Heart left ventricle (tissue), 16 donors: ENCODE measurements around the gene FNDC3B. TPM values are rescaled to one million over a fixed set of nuclear protein-coding genes. Genes with fewer than 3 reads are reported as not detected.
A peak's percentile ranks its signal among the peaks of the same experiment; 100 is the strongest.

Source experiments
- ATAC-seq, 4 donors: fragments of 200-7000 bp; cut with Tn5 transposase; one replicate each; pipeline ENCODE4 v1.9.1; 2020 to 2022; ENCODE audit warnings: moderate library complexity in 4 of 4, mild to moderate bottlenecking in 3 of 4, moderate number of reproducible peaks in 1 of 4
- DNase-seq, 5 donors: peaks; one replicate each; pipeline ENCODE4 v3.0.0-alpha.2; 2020
- H3K27ac ChIP-seq, 12 donors: fragments of 200-600 bp; sonication (generic) in 4 of 12; one replicate each; pipeline versions ENCODE4 v1.5.0 to v1.8.0; 2016 to 2022; ENCODE audit warnings: mild to moderate bottlenecking in 2 of 12
- H3K27me3 ChIP-seq, 9 donors: fragments of 200-600 bp; sonication (generic) in 2 of 9; one replicate each; pipeline versions ENCODE4 v1.5.1 to v1.8.0; 2016 to 2022; ENCODE audit warnings: mild to moderate bottlenecking in 3 of 9
- H3K36me3 ChIP-seq, 9 donors: fragments of 200-600 bp; sonication (generic) in 2 of 9; one replicate each; pipeline versions ENCODE4 v1.5.0 to v1.8.0; 2018 to 2022; ENCODE audit warnings: mild to moderate bottlenecking in 2 of 9
- H3K4me1 ChIP-seq, 12 donors: fragments of 200-600 bp; sonication (generic) in 4 of 12; one replicate each; pipeline versions ENCODE4 v1.5.0 to v1.8.0; 2016 to 2022; ENCODE audit warnings: mild to moderate bottlenecking in 3 of 12
- H3K4me3 ChIP-seq, 12 donors: fragments of 200-600 bp; sonication (generic) in 4 of 12; one replicate each; pipeline versions ENCODE4 v1.5.0 to v1.8.0; 2017 to 2022; ENCODE audit warnings: mild to moderate bottlenecking in 9 of 12, moderate library complexity in 4 of 12
- H3K9me3 ChIP-seq, 12 donors: fragments of 200-600 bp; sonication (generic) in 4 of 12; one replicate each; pipeline versions ENCODE4 v1.5.0 to v1.8.0; 2016 to 2022; ENCODE audit warnings: mild to moderate bottlenecking in 1 of 12
- POLR2A ChIP-seq, 2 donors: fragments of 450-650 bp; IDR thresholded peaks; one replicate each; pipeline ENCODE4 v1.6.1; 2017; ENCODE audit warnings: antibody characterized with exemption in 2 of 2, mild to moderate bottlenecking in 2 of 2, moderate library complexity in 2 of 2
- WGBS, 4 donors: extraction: QIAGEN DNeasy Blood & Tissue Kit in 2 of 4; methylation state at CpG; one replicate each; pipeline versions ENCODE4 v1.1.5 to v1.1.7; 2013 to 2018; 5-methylcytosine and 5-hydroxymethylcytosine counted together
- intact Hi-C, 10 donors: fragments of 100-400 bp; cut with DNase I; formaldehyde crosslinking; loops; one replicate each; pipeline versions ENCODE4 v1.11.1 to v1.14.2; 2022
- polyA plus RNA-seq, 2 donors: library from polyadenylated mRNA; stranded (reverse); fragments of 200-250 nt; gene quantifications; one replicate each; pipeline ENCODE4 v1.2.3, GENCODE V29; 2013
- total RNA-seq, 9 donors: library from RNA; depleted of rRNA in 2 of 9; stranded (reverse); fragments of >200 nt in 2 of 9; fragmentation: NEBNext Ultra II Directional in 3 of 9; extraction: Animal tissue kit (Norgen Biotek cat#: 25700) in 3 of 9; gene quantifications; one replicate each; pipeline versions ENCODE4 v1.1.0 to v1.2.4, GENCODE V29; 2016 to 2023
- TF ChIP-seq, protein P1 (sequence below), 12 donors: fragments of 200-600 bp; sonication (generic) in 4 of 12; IDR thresholded peaks; one replicate each; pipeline versions ENCODE4 v1.5.0 to v1.8.0; 2018 to 2022; ENCODE audit warnings: antibody characterized with exemption in 12 of 12, mild to moderate bottlenecking in 5 of 12
- donor health status: ischemic (EF 13 %, LVEDD 7.1; RV severe dilation, severe dysfunction).
- donor health status: healthy with polysubstance abuse.
- donor health status: DM: no; HTN: yes; CAD: no.
- donor health status: DM: no; HTN: no; CAD: no.
- donor health status: ischemic (EF 25% LVEDD 6.9; RV normal size, moderate dysfunction).
- donor health status: ischemic (EF 25% LVEDD 5.7; RV mildly dilated, moderate dysfunction).
- donor health status: healthy.
- donor health status: DM: yes; HTN: yes; CAD: no.
- donor health status: ischemic (EF 35%, LVEDD 5.7; RV mildly dilated, moderate dysfunction).
- donor health status: nonischemic (EF 11% LVEDD 7.7; RV severe dilation, severe dysfunction).
- donor health status: DM: yes; HTN: yes; CAD: no.
- donor health status: PGD.
- donor health status: ischemic (EF 29% LVEDD 5.4; RV normal size, mild dysfunction).
- donor health status: nonischemic (EF 23%, LVEDD 6.1; RV moderate dilation, normal function).

FNDC3B gene
- total and polyA plus RNA-seq, 11 donors: 9.4 to 113 (median 68.2) TPM

DNA sequence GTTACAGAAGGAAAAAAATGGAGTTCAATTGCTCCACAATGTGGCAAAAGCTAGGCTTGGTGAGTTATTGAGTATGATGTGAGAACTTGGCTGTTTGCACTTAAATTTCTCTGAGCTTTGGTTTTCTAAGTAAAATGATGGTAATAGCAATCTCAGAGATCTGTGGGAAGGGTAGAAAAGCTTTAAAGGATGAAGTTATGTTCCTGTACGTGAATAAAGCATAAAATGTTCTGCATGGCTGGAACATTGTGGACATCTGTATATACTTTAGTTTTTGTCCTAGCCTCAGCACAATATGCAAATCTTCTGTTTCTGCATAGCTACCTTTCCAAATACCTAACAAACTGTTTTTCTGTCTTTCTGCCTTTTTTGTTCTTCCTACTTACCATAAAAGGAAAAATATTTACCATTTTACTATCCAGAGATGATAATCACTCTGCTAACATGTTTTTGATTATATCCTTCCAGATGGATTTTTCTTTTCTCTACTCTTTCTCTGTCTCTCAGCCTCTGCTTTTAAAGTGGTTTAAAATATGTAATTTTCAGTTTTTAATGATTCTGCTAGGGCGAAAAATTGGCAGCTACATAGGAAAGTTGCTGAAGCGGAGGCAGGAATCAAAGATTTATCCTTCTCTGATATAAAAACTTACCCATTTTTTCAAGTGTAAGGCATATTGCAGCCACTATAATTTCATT lies 188.1 kb downstream of the FNDC3B start:
- 88 to 96% (median 94%) methylated on average over 3 of the region's 3 CpGs for WGBS, 4 donors
- Histone ChIP-seq H3K4me1 (peaks cover 0 to 33% (median 18%) of the 10 kb centered on the region in 12 donors), H3K27ac (peak overlapping the region in 1 of 12 donors; percentile 35), H3K4me3 (no peak overlapping the region), H3K27me3 (no peaks in the 10 kb centered on the region), H3K9me3 (no peaks in the 10 kb centered on the region), H3K36me3 (peaks cover 0 to 27% (median 10%) of the 10 kb centered on the region in 9 donors)
- no peak for DNase-seq
- TF ChIP-seq POLR2A (IDR thresholded peaks at IDR 0.05): no peak
- no peak for ATAC-seq
- intact Hi-C loops: no loop called here

GRCh38 chr3:172228036-172228415 lies 188.6 kb downstream of the FNDC3B start:
- Histone ChIP-seq H3K9me3 (no peaks in the 10 kb centered on the region), H3K4me3 (no peak overlapping the region), H3K4me1 (peaks cover 0 to 28% (median 13%) of the 10 kb centered on the region in 12 donors), H3K27ac (no peak overlapping the region), H3K27me3 (no peaks in the 10 kb centered on the region), H3K36me3 (peaks cover 0 to 27% (median 10%) of the 10 kb centered on the region in 9 donors)
- intact Hi-C loops: no loop called here
- DNase-seq (no peak), ATAC-seq (no peak)
- TF ChIP-seq, protein P1, sequence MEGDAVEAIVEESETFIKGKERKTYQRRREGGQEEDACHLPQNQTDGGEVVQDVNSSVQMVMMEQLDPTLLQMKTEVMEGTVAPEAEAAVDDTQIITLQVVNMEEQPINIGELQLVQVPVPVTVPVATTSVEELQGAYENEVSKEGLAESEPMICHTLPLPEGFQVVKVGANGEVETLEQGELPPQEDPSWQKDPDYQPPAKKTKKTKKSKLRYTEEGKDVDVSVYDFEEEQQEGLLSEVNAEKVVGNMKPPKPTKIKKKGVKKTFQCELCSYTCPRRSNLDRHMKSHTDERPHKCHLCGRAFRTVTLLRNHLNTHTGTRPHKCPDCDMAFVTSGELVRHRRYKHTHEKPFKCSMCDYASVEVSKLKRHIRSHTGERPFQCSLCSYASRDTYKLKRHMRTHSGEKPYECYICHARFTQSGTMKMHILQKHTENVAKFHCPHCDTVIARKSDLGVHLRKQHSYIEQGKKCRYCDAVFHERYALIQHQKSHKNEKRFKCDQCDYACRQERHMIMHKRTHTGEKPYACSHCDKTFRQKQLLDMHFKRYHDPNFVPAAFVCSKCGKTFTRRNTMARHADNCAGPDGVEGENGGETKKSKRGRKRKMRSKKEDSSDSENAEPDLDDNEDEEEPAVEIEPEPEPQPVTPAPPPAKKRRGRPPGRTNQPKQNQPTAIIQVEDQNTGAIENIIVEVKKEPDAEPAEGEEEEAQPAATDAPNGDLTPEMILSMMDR (IDR thresholded peaks at IDR 0.05): no peak
- TF ChIP-seq POLR2A (IDR thresholded peaks at IDR 0.05): no peak
- WGBS, 4 donors: 64 to 70% (median 67%) methylated on average over 2 of the region's 2 CpGs

- H3K27ac ChIP-seq: no peak overlapping the region
- H3K27me3 ChIP-seq: no peaks in the 10 kb centered on the region
- no peak for DNase-seq
- H3K4me1 ChIP-seq: peaks cover 0 to 19% (median 6%) of the 10 kb centered on the region in 12 donors
- no peaks in the 10 kb centered on the region for H3K9me3 ChIP-seq
- WGBS, 4 donors: 34 to 45% (median 43%) methylated on average over 1 of the region's 1 CpG
- TF ChIP-seq POLR2A (IDR thresholded peaks at IDR 0.05): no peak
- TF ChIP-seq, protein P1 (IDR thresholded peaks at IDR 0.05): no peak
- intact Hi-C loops: no loop called here
- H3K36me3 ChIP-seq: peaks cover 0 to 27% (median 10%) of the 10 kb centered on the region in 9 donors
- ATAC-seq: peak in 1 of 4 donors; percentile 45
- no peak overlapping the region for H3K4me3 ChIP-seq
Observed at GRCh38 chr3:172229462-172229861, 190.1 kb downstream of the FNDC3B start.

GRCh38 chr3:172231318-172231901 lies 192.0 kb downstream of the FNDC3B start:
- no peak overlapping the region for H3K4me3 ChIP-seq

More at GRCh38 chr3:172231318-172231901, 192.0 kb downstream of the FNDC3B start:
- WGBS, 4 donors: 90 to 97% (median 95%) methylated on average over 8 of the region's 8 CpGs
- Histone ChIP-seq H3K9me3 (no peaks in the 10 kb centered on the region), H3K36me3 (peaks cover 0 to 27% (median 10%) of the 10 kb centered on the region in 9 donors), H3K4me1 (peaks cover 0 to 19% (median 6%) of the 10 kb centered on the region in 12 donors), H3K27ac (no peak overlapping the region), H3K27me3 (no peaks in the 10 kb centered on the region)
- DNase-seq: no peak
- no peak for TF ChIP-seq POLR2A (IDR thresholded peaks at IDR 0.05)
- TF ChIP-seq, protein P1 (IDR thresholded peaks at IDR 0.05): no peak
- intact Hi-C loops: no loop called here
- ATAC-seq: no peak
